Neuronal stem cell (in vitro differentiated cells): ENCODE data around the gene ZDHHC7.

Experiments used
- DNase-seq: peaks from one replicate; pipeline ENCODE4 v3.0.0-alpha.2; 2013; ENCODE audit warnings: low spot score
- H2AFZ ChIP-seq: one replicate; pipeline ENCODE4 v1.6.1; 2013; ENCODE audit warnings: mild to moderate bottlenecking, low read length, inconsistent platforms
- H2AK5ac ChIP-seq: 2 replicates; pipeline ENCODE4 v1.6.1; 2013; ENCODE audit warnings: low read depth, mild to moderate bottlenecking, inconsistent platforms, low read length, moderate library complexity, mixed read lengths
- H2BK120ac ChIP-seq: 2 replicates; pipeline ENCODE4 v1.6.1; 2013; ENCODE audit warnings: low read depth, mild to moderate bottlenecking, inconsistent platforms, low read length, moderate library complexity, mixed read lengths
- H2BK12ac ChIP-seq: one replicate; pipeline ENCODE4 v1.6.1; 2013; ENCODE audit warnings: low read length, inconsistent platforms
- H2BK15ac ChIP-seq: 2 replicates; pipeline ENCODE4 v1.6.1; 2013; ENCODE audit warnings: mild to moderate bottlenecking, low read length, inconsistent platforms, mixed read lengths
- H2BK5ac ChIP-seq: one replicate; pipeline ENCODE4 v1.6.1; 2013; ENCODE audit warnings: inconsistent platforms, mild to moderate bottlenecking, low read length, moderate library complexity
- H3K14ac ChIP-seq: one replicate; pipeline ENCODE4 v1.6.1; 2013; ENCODE audit warnings: low read length, inconsistent platforms
- H3K18ac ChIP-seq: 2 replicates; pipeline ENCODE4 v1.6.1; 2013; ENCODE audit warnings: low read length, inconsistent platforms
- H3K23ac ChIP-seq: 2 replicates; pipeline ENCODE4 v1.6.1; 2013; ENCODE audit warnings: low read depth, mild to moderate bottlenecking, mixed read lengths, low read length, inconsistent platforms; ENCODE audit not compliant: poor library complexity
- H3K27ac ChIP-seq: replicated peaks from 3 replicates; pipeline ENCODE4 v1.5.1; 2013; ENCODE audit warnings: low read length, inconsistent platforms
- H3K27me3 ChIP-seq, 3 experiments: 2 replicates each; pipeline ENCODE4 v1.6.1; 2013; ENCODE audit warnings: low read length in 3 of 3, mild to moderate bottlenecking in 2 of 3, inconsistent platforms in 1 of 3, low read depth in 1 of 3, mixed read lengths in 1 of 3, moderate library complexity in 1 of 3; ENCODE audit not compliant: control insufficient read depth in 3 of 3, insufficient read depth in 3 of 3
- H3K36me3 ChIP-seq, 2 donors: replicated peaks in 1 of 2; 2 replicates each; pipeline ENCODE4 v1.6.1; 2013; ENCODE audit warnings: low read length in 2 of 2; ENCODE audit not compliant: control insufficient read depth in 2 of 2, insufficient read depth in 2 of 2
- H3K4ac ChIP-seq: 2 replicates; pipeline ENCODE4 v1.6.1; 2013; ENCODE audit warnings: inconsistent platforms, mild to moderate bottlenecking, low read length, moderate library complexity
- H3K4me1 ChIP-seq, 2 donors: 1 replicate in 1 of 2; 2 replicates in 1 of 2; pipeline ENCODE4 v1.6.1; 2013; ENCODE audit warnings: low read length in 2 of 2, low read depth in 1 of 2; ENCODE audit not compliant: control insufficient read depth in 2 of 2, insufficient read depth in 1 of 2
- H3K4me2 ChIP-seq: one replicate; pipeline ENCODE4 v1.6.1; 2013; ENCODE audit warnings: mild to moderate bottlenecking, low read length, inconsistent platforms; ENCODE audit not compliant: insufficient read depth, poor library complexity, severe bottlenecking
- H3K4me3 ChIP-seq, 2 donors: 2 replicates each; pipeline ENCODE4 v1.5.1; 2013; ENCODE audit warnings: low read length in 2 of 2, mild to moderate bottlenecking in 2 of 2, inconsistent platforms in 1 of 2, moderate library complexity in 1 of 2
- H3K79me1 ChIP-seq: one replicate; pipeline ENCODE4 v1.6.1; 2013; ENCODE audit warnings: low read depth, mild to moderate bottlenecking, inconsistent platforms, low read length, moderate library complexity
- H3K9ac ChIP-seq: one replicate; pipeline ENCODE4 v1.6.1; 2013; ENCODE audit warnings: mild to moderate bottlenecking, low read depth, low read length, inconsistent platforms; ENCODE audit not compliant: poor library complexity
- H3K9me3 ChIP-seq, 2 donors: replicated peaks in 1 of 2; 2 replicates each; pipeline versions ENCODE3 to v1.6.1; 2013; ENCODE audit warnings: low read length in 2 of 2, mild to moderate bottlenecking in 2 of 2, inconsistent platforms in 1 of 2, low read depth in 1 of 2, mixed read lengths in 1 of 2, moderate library complexity in 1 of 2; ENCODE audit not compliant: control insufficient read depth in 2 of 2, insufficient read depth in 1 of 2
- H4K8ac ChIP-seq: one replicate; pipeline ENCODE4 v1.6.1; 2013; ENCODE audit warnings: low read depth, mild to moderate bottlenecking, inconsistent platforms, low read length, moderate library complexity
- H4K91ac ChIP-seq: one replicate; pipeline ENCODE4 v1.6.1; 2013; ENCODE audit warnings: low read length, low read depth, mild to moderate bottlenecking, inconsistent platforms; ENCODE audit not compliant: poor library complexity
- WGBS, 2 donors: extraction: QIAGEN DNeasy Blood & Tissue Kit; methylation state at CpG; one replicate each; pipeline ENCODE4 v1.1.7; 2013; ENCODE audit warnings: missing lambda C conversion rate in 2 of 2, mixed read lengths in 1 of 2; ENCODE audit not compliant: insufficient read length in 2 of 2, insufficient replicate concordance in 1 of 2; ENCODE audit errors: extremely low coverage in 2 of 2; 5-methylcytosine and 5-hydroxymethylcytosine counted together

ZDHHC7 gene

GRCh38 chr16:85057212-85057889 lies 46.0 kb upstream of the ZDHHC7 start:
- no peak for DNase-seq

GRCh38 chr16:85056211-85056748 lies 44.9 kb upstream of the ZDHHC7 start:
- Histone ChIP-seq H2BK15ac (no peak overlapping the region), H3K4ac (no peak overlapping the region), H4K91ac (no peak overlapping the region), H3K18ac (peak overlapping the region; percentile 73), H3K36me3 (no peaks in the 10 kb centered on the region), H3K27ac (no peak overlapping the region), H3K4me2 (no peak overlapping the region), H2AFZ (no peak overlapping the region), H3K14ac (no peak overlapping the region), H2AK5ac (no peak overlapping the region), H2BK5ac (no peak overlapping the region), H3K23ac (peak overlapping the region; percentile 57), H4K8ac (no peak overlapping the region), H3K4me1 (peaks cover 7 to 10% of the 10 kb centered on the region in 2 donors), H3K9ac (no peak overlapping the region), H3K4me3 (no peak overlapping the region), H3K9me3 (no peaks in the 10 kb centered on the region), H2BK12ac (peak overlapping the region; percentile 85), H2BK120ac (no peak overlapping the region), H3K27me3 (no peaks in the 10 kb centered on the region), H3K79me1 (no peaks in the 10 kb centered on the region)
- no peak for DNase-seq
- WGBS, 2 donors: no CpG with 5 or more reads among the region's 16 CpGs

More at GRCh38 chr16:85057212-85057889, 46.0 kb upstream of the ZDHHC7 start:
- Histone ChIP-seq H3K79me1 (no peaks in the 10 kb centered on the region), H3K36me3 (no peaks in the 10 kb centered on the region), H2BK5ac (no peak overlapping the region), H2BK12ac (no peak overlapping the region), H3K9me3 (no peaks in the 10 kb centered on the region), H4K8ac (no peak overlapping the region), H3K4ac (no peak overlapping the region), H2BK15ac (no peak overlapping the region), H3K14ac (no peak overlapping the region), H3K4me1 (peaks cover 7 to 10% of the 10 kb centered on the region in 2 donors), H2AK5ac (no peak overlapping the region), H3K18ac (no peak overlapping the region), H3K27ac (no peak overlapping the region), H3K27me3 (no peaks in the 10 kb centered on the region), H3K4me3 (no peak overlapping the region), H3K4me2 (no peak overlapping the region), H4K91ac (no peak overlapping the region), H3K23ac (no peak overlapping the region), H2AFZ (no peak overlapping the region), H3K9ac (no peak overlapping the region), H2BK120ac (no peak overlapping the region)
- no CpG with 5 or more reads among the region's 9 CpGs for WGBS, 2 donors

GRCh38 chr16:85055493-85056210 lies 44.3 kb upstream of the ZDHHC7 start:
- H3K18ac ChIP-seq: peak overlapping the region; percentile 73
- no peak overlapping the region for H2AFZ ChIP-seq
- H3K4me1 ChIP-seq: peaks cover 7 to 11% of the 10 kb centered on the region in 2 donors
- peak overlapping the region; percentile 85 for H2BK12ac ChIP-seq
- H3K27ac ChIP-seq: no peak overlapping the region
- H3K4me2 ChIP-seq: no peak overlapping the region
- no peak overlapping the region for H4K91ac ChIP-seq
- no peak overlapping the region for H2BK120ac ChIP-seq
- no peaks in the 10 kb centered on the region for H3K36me3 ChIP-seq
- H3K4me3 ChIP-seq: no peak overlapping the region
- DNase-seq: no peak
- H2AK5ac ChIP-seq: no peak overlapping the region
- H3K4ac ChIP-seq: no peak overlapping the region
- no peaks in the 10 kb centered on the region for H3K79me1 ChIP-seq
- H3K23ac ChIP-seq: peak overlapping the region; percentile 57
- H4K8ac ChIP-seq: no peak overlapping the region
- no peaks in the 10 kb centered on the region for H3K27me3 ChIP-seq
- no peak overlapping the region for H3K9ac ChIP-seq
- no peak overlapping the region for H2BK5ac ChIP-seq
- no peaks in the 10 kb centered on the region for H3K9me3 ChIP-seq
- H3K14ac ChIP-seq: no peak overlapping the region
- no CpG with 5 or more reads among the region's 14 CpGs for WGBS, 2 donors
- no peak overlapping the region for H2BK15ac ChIP-seq

- H3K23ac ChIP-seq: no peak overlapping the region
- H2BK12ac ChIP-seq: no peak overlapping the region
- DNase-seq: no peak
- no peak overlapping the region for H3K4ac ChIP-seq
- H3K4me2 ChIP-seq: no peak overlapping the region
- H4K91ac ChIP-seq: no peak overlapping the region
- WGBS, 2 donors: no CpG with 5 or more reads among the region's 6 CpGs
- H3K4me1 ChIP-seq: peaks cover 7 to 12% of the 10 kb centered on the region in 2 donors
- no peak overlapping the region for H2AK5ac ChIP-seq
- no peak overlapping the region for H3K9ac ChIP-seq
- H3K14ac ChIP-seq: no peak overlapping the region
- no peaks in the 10 kb centered on the region for H3K9me3 ChIP-seq
- no peak overlapping the region for H2BK120ac ChIP-seq
- H3K36me3 ChIP-seq: no peaks in the 10 kb centered on the region
- no peaks in the 10 kb centered on the region for H3K79me1 ChIP-seq
- H2BK5ac ChIP-seq: no peak overlapping the region
- H3K4me3 ChIP-seq: no peak overlapping the region
- H2AFZ ChIP-seq: no peak overlapping the region
- H2BK15ac ChIP-seq: no peak overlapping the region
- H3K27me3 ChIP-seq: no peaks in the 10 kb centered on the region
- no peak overlapping the region for H3K18ac ChIP-seq
- no peak overlapping the region for H3K27ac ChIP-seq
- no peak overlapping the region for H4K8ac ChIP-seq
Measured at GRCh38 chr16:85054948-85055492, 43.7 kb upstream of the ZDHHC7 start.
